Body of pancreas (tissue), 4 donors: ENCODE data around the gene LIG4. TPM values are rescaled to one million over a fixed set of nuclear protein-coding genes. Genes with fewer than 3 reads are reported as not detected.
A peak's percentile ranks its signal among the peaks of the same experiment; 100 is the strongest.

Experiments used
- ATAC-seq: fragments of 150-250 bp; one replicate; pipeline ENCODE4 v1.9.1; 2016
- DNase-seq, 4 donors: peaks; one replicate each; pipeline ENCODE4 v3.0.0-alpha.2; 2019
- H3K27ac ChIP-seq, 4 donors: fragments of 200-600 bp; sonication (generic); 1 replicate in 3 of 4; 2 replicates in 1 of 4; pipeline versions ENCODE4 v1.5.1 to v1.6.1; 2016 to 2019; ENCODE audit warnings: mild to moderate bottlenecking in 1 of 4, mixed read lengths in 1 of 4, moderate library complexity in 1 of 4
- H3K27me3 ChIP-seq, 2 donors: fragments of 200-600 bp; sonication (generic); one replicate each; pipeline ENCODE4 v1.6.0; 2016; ENCODE audit warnings: mild to moderate bottlenecking in 1 of 2
- H3K36me3 ChIP-seq, 2 donors: fragments of 200-600 bp; sonication (generic); replicated peaks in 1 of 2; 2 replicates each; pipeline ENCODE4 v1.5.1; 2016; ENCODE audit warnings: low read depth in 2 of 2; ENCODE audit not compliant: insufficient read depth in 1 of 2
- H3K4me1 ChIP-seq: fragments of 200-600 bp; sonication (generic); one replicate; pipeline ENCODE4 v1.6.0; 2016
- H3K4me3 ChIP-seq, 2 donors: fragments of 200-600 bp; sonication (generic); 1 replicate in 1 of 2; 2 replicates in 1 of 2; pipeline ENCODE4 v1.5.1; 2016 to 2019
- H3K9me3 ChIP-seq, 3 donors: fragments of 200-600 bp; sonication (generic); 1 replicate in 2 of 3; 2 replicates in 1 of 3; pipeline ENCODE4 v1.5.1; 2016
- POLR2A ChIP-seq, 3 donors: fragments of 450-650 bp; IDR thresholded peaks; one replicate each; pipeline ENCODE4 v1.6.1; 2016; ENCODE audit warnings: antibody characterized with exemption in 3 of 3, mild to moderate bottlenecking in 2 of 3
- WGBS, 2 donors: methylation state at CpG; one replicate each; pipeline ENCODE4 v1.1.5; 2017; 5-methylcytosine and 5-hydroxymethylcytosine counted together
- intact Hi-C: fragments of 100-400 bp; cut with DNase I; formaldehyde crosslinking; loops from one replicate; pipeline ENCODE4 v1.15.1; 2023
- total RNA-seq, 2 donors: library from RNA; depleted of rRNA; stranded (reverse); fragments of >200 nt; gene quantifications; one replicate each; pipeline ENCODE4 v1.1.0, GENCODE V29; 2016
- TF ChIP-seq, protein P1 (sequence below), 7 experiments: fragments of 450-650 bp in 4 of 7; fragments of 200-600 bp in 3 of 7; sonication (generic) in 3 of 7; IDR thresholded peaks; one replicate each; pipeline ENCODE4 v1.5.1; 2016 to 2019; ENCODE audit warnings: antibody characterized with exemption in 7 of 7

The LIG4 gene
- total RNA-seq, 2 donors from 2014 or later: 5.9 to 7.5 TPM

DNA sequence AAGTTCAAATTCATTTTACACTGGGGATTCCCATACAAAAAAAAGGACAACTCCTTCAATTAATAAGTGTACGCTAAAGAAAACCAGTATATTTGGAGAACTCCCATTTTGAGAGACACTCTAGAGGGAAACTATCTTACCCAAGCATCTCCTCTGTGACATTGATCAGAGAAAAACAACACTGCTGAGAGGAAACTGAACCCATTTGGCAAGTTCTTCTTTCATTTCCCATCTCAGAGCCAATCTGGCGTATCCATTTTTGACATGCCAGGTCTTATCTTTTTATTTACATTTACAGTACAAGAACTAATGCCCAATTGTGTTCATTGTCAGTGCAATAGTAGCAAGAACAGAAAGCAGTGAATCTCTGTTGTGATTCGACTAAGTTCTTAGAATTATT is 30.1 kb downstream of the LIG4 start:
- no peak for TF ChIP-seq POLR2A (IDR thresholded peaks at IDR 0.05)
- TF ChIP-seq, protein P1, sequence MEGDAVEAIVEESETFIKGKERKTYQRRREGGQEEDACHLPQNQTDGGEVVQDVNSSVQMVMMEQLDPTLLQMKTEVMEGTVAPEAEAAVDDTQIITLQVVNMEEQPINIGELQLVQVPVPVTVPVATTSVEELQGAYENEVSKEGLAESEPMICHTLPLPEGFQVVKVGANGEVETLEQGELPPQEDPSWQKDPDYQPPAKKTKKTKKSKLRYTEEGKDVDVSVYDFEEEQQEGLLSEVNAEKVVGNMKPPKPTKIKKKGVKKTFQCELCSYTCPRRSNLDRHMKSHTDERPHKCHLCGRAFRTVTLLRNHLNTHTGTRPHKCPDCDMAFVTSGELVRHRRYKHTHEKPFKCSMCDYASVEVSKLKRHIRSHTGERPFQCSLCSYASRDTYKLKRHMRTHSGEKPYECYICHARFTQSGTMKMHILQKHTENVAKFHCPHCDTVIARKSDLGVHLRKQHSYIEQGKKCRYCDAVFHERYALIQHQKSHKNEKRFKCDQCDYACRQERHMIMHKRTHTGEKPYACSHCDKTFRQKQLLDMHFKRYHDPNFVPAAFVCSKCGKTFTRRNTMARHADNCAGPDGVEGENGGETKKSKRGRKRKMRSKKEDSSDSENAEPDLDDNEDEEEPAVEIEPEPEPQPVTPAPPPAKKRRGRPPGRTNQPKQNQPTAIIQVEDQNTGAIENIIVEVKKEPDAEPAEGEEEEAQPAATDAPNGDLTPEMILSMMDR (IDR thresholded peaks at IDR 0.05): no peak
- intact Hi-C loops: no loop called here
- no peak overlapping the region for H3K27ac ChIP-seq
- WGBS, 2 donors: 65 to 69% methylated on average over 3 of the region's 3 CpGs
- DNase-seq (no peak), ATAC-seq (no peak)
- no peak overlapping the region for H3K4me3 ChIP-seq
- H3K27me3 ChIP-seq: no peaks in the 10 kb centered on the region
- no peaks in the 10 kb centered on the region for H3K9me3 ChIP-seq
- H3K4me1 ChIP-seq: no peaks in the 10 kb centered on the region
- H3K36me3 ChIP-seq: no peaks in the 10 kb centered on the region

DNA sequence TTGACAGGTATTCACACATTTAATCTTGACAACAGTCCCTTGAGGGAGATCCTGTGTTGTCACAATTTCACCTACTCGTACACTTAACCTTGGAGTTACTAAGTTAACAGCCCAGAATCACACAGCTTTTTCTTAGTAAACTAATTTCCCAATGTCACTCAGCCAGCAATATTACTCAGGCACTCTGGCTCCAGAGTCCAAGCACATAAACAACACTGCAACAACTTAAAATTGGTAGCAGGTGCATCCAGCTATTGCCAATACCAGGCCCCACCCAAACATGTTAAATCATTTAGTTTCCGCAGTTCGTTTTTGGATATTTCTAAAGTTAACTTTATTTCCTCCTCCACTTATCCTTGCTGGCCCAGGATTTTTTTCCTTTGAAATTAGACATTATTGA is 32.7 kb downstream of the LIG4 start:
- intact Hi-C loops: no loop called here
- Histone ChIP-seq H3K27me3 (no peaks in the 10 kb centered on the region), H3K4me3 (no peak overlapping the region), H3K9me3 (no peaks in the 10 kb centered on the region), H3K27ac (no peak overlapping the region), H3K36me3 (no peaks in the 10 kb centered on the region), H3K4me1 (no peaks in the 10 kb centered on the region)
- TF ChIP-seq, protein P1 (IDR thresholded peaks at IDR 0.05): no peak
- no peak for TF ChIP-seq POLR2A (IDR thresholded peaks at IDR 0.05)
- ATAC-seq (no peak), DNase-seq (no peak)
- WGBS, 2 donors: 55 to 63% methylated on average over 3 of the region's 3 CpGs

DNA sequence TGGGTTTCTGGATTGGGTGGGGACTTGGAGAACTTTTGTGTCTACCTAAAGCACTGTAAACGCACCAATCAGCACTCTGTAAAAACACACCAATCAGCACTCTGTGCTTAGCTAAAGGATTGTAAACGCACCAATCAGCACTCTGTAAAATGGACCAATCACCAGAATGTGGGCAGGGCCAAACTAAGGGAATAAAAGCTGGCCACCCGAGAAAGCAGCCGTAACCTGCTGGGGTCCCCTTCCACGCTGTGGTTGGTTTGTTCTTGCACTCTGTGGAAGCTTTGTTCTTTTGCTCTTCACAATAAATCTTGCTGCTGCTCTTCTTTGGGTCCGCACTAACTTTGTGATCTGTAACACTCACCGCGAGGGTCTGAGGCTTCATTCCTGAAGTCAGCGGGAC is 37.3 kb downstream of the LIG4 start:
- H3K36me3 ChIP-seq: no peaks in the 10 kb centered on the region
- intact Hi-C loops: no loop called here
- 77 to 78% methylated on average over 9 of the region's 9 CpGs for WGBS, 2 donors

DNA sequence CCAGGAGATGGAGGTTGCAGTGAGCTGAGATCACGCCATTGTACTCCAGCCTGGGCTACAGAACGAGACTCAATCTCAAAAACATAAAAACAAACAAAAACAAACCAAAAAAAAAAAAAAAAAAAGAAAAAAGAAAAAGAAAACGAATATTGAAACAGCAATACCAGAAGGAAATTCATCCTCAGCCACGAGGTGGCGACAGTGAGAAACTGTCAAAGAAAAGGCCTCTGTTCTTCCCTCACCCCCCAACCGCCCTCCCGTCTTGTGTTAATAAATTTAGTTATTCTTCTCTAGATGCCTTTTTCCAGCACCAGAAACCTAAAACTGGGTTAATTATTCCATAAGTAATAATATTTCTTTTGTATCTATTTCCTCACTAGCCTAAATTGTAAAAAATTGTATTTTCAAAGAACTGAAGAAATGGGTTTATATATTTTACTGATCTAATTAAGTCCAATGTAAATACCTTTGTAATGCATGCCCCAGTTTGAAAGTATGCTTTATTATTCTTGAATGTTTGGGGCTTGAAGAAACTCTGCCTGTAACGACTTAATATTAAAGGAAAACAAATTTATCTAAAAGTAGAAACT is 38.6 kb downstream of the LIG4 start:
- H3K27ac ChIP-seq: no peak overlapping the region
- WGBS, 2 donors: 33 to 35% methylated on average over 8 of the region's 8 CpGs
- no peak overlapping the region for H3K4me3 ChIP-seq
- intact Hi-C loops: no loop called here
- ATAC-seq (no peak), DNase-seq (peak; percentile 21 to 70 (median 43))
- no peak for TF ChIP-seq POLR2A (IDR thresholded peaks at IDR 0.05)
- TF ChIP-seq, protein P1 (IDR thresholded peaks at IDR 0.05): peak in 6 of 7 experiments; percentile 19 to 58 (median 36)
- no peaks in the 10 kb centered on the region for H3K4me1 ChIP-seq
- H3K36me3 ChIP-seq: no peaks in the 10 kb centered on the region
- no peaks in the 10 kb centered on the region for H3K9me3 ChIP-seq
- H3K27me3 ChIP-seq: no peaks in the 10 kb centered on the region

More for the DNA sequence above, 37.3 kb downstream of the LIG4 start:
- Histone ChIP-seq H3K9me3 (no peaks in the 10 kb centered on the region), H3K27ac (no peak overlapping the region), H3K4me3 (no peak overlapping the region), H3K27me3 (no peaks in the 10 kb centered on the region), H3K4me1 (no peaks in the 10 kb centered on the region)
- TF ChIP-seq, protein P1 (IDR thresholded peaks at IDR 0.05): no peak
- no peak for TF ChIP-seq POLR2A (IDR thresholded peaks at IDR 0.05)
- ATAC-seq (no peak), DNase-seq (no peak)

DNA sequence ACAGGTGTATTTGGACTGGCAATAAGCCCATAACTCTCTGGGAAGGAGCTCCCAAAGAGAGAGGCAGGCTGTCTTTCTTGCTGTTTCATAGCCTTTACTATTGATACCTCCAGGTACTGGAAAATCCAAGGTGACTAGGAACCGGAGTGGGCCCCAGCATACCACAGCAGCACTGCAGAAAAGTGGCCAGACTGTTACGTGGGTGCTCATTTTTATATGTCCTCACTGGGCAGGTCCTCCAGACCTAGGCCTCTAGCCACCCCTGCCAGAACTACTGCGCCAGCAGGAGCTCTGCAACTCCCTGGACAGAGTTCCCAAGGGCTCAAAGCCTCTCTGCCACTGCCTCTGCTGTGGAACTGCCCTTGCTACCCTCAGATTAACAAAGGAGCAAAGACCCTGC is 46.4 kb downstream of the LIG4 start:
- TF ChIP-seq, protein P1 (IDR thresholded peaks at IDR 0.05): no peak
- TF ChIP-seq POLR2A (IDR thresholded peaks at IDR 0.05): no peak
- Histone ChIP-seq H3K4me3 (no peak overlapping the region), H3K9me3 (no peaks in the 10 kb centered on the region), H3K27ac (no peak overlapping the region), H3K27me3 (no peaks in the 10 kb centered on the region), H3K36me3 (no peaks in the 10 kb centered on the region), H3K4me1 (no peaks in the 10 kb centered on the region)
- intact Hi-C loops: no loop called here
- 63 to 87% methylated on average over 2 to 3 of the region's 3 CpGs for WGBS, 2 donors
- DNase-seq (no peak), ATAC-seq (no peak)
